Smooth muscle cell (in vitro differentiated cells): ENCODE data around the gene COX4I2. TPM values are rescaled to one million over a fixed set of nuclear protein-coding genes. Genes with fewer than 3 reads are reported as not detected.
"Not testable (repeated sequence)": the region's sequence is repeated elsewhere in the genome, so short reads cannot be mapped to it uniquely, and the experiment has no call there.

Experiments used
- DNase-seq: peaks from one replicate; lab custom pipeline; 2025; ENCODE audit not compliant: unreplicated experiment; lab: John Stamatoyannopoulos, UW
- H2AFZ ChIP-seq: fragments of 200-600 bp; sonication (generic); 2 replicates; pipeline ENCODE4 v1.6.0; 2016; ENCODE audit warnings: antibody characterized with exemption, low read depth, mild to moderate bottlenecking
- H3F3A ChIP-seq: fragments of 200-600 bp; sonication (generic); 2 replicates; pipeline ENCODE4 v1.6.0; 2017; ENCODE audit warnings: antibody characterized with exemption, low read depth
- H3K27ac ChIP-seq: fragments of 200-600 bp; sonication (generic); 2 replicates; pipeline ENCODE4 v1.5.1; 2016; ENCODE audit warnings: low read depth, mild to moderate bottlenecking
- H3K27me3 ChIP-seq: fragments of 200-600 bp; sonication (generic); 2 replicates; pipeline ENCODE4 v1.6.1; 2016; ENCODE audit warnings: low read depth, mild to moderate bottlenecking
- H3K36me3 ChIP-seq: fragments of 200-600 bp; sonication (generic); 2 replicates; pipeline ENCODE4 v1.5.1; 2016; ENCODE audit warnings: low read depth
- H3K4me1 ChIP-seq: fragments of 200-600 bp; sonication (generic); 2 replicates; pipeline ENCODE4 v1.5.1; 2016; ENCODE audit warnings: low read depth
- H3K4me2 ChIP-seq: fragments of 200-600 bp; sonication (generic); 2 replicates; pipeline ENCODE4 v1.6.0; 2016; ENCODE audit warnings: mild to moderate bottlenecking
- H3K4me3 ChIP-seq: fragments of 200-600 bp; sonication (generic); 2 replicates; pipeline ENCODE4 v1.5.1; 2016; ENCODE audit warnings: mild to moderate bottlenecking
- H3K79me2 ChIP-seq: fragments of 200-600 bp; sonication (generic); 2 replicates; pipeline ENCODE4 v1.6.0; 2016; ENCODE audit warnings: low read depth, mild to moderate bottlenecking
- H3K9ac ChIP-seq: fragments of 200-600 bp; sonication (generic); 2 replicates; pipeline ENCODE4 v1.6.0; 2016; ENCODE audit warnings: low read depth
- H3K9me3 ChIP-seq: fragments of 200-600 bp; sonication (generic); replicated peaks from 2 replicates; pipeline ENCODE4 v1.5.1; 2016; ENCODE audit warnings: low read depth
- H4K20me1 ChIP-seq: fragments of 200-600 bp; sonication (generic); 2 replicates; pipeline ENCODE4 v1.6.0; 2016; ENCODE audit warnings: low read depth
- CTCF ChIP-seq: fragments of 200-600 bp; sonication (generic); IDR thresholded peaks from 2 replicates; pipeline ENCODE4 v1.5.1; 2017; ENCODE audit warnings: borderline replicate concordance, mild to moderate bottlenecking, antibody characterized with exemption; ENCODE audit not compliant: insufficient read depth, poor library complexity, severe bottlenecking
- WGBS: methylation state at CpG from one replicate; pipeline ENCODE4 v1.1.7; 2016; ENCODE audit warnings: low lambda C conversion rate; 5-methylcytosine and 5-hydroxymethylcytosine counted together
- polyA plus RNA-seq: library from polyadenylated mRNA; unstranded; fragments of >200 nt; fragmentation: Nextera tagmentation; extraction: Ambion mirVana; gene quantifications from 2 replicates; pipeline ENCODE4 v1.2.1, GENCODE V29; 2016
- total RNA-seq: library from RNA; depleted of rRNA; stranded (reverse); fragments of >200 nt; gene quantifications from 2 replicates; pipeline ENCODE4 v1.2.3, GENCODE V29; 2014

The COX4I2 gene
- total and polyA plus RNA-seq, 2 experiments from 2014 or later: 0.80 TPM; not detected in 1

- Histone ChIP-seq H3K4me3 (no peak overlapping the region), H4K20me1 (no peaks in the 10 kb centered on the region), H3K79me2 (no peaks in the 10 kb centered on the region), H3K9ac (no peak overlapping the region), H3F3A (peaks cover 41% of the 10 kb centered on the region), H3K4me2 (peak overlapping the region; percentile 41), H3K9me3 (no peaks in the 10 kb centered on the region), H3K36me3 (no peaks in the 10 kb centered on the region), H3K27ac (peak overlapping the region; percentile 85), H2AFZ (peak overlapping the region; percentile 28), H3K4me1 (no peaks in the 10 kb centered on the region), H3K27me3 (no peaks in the 10 kb centered on the region)
- WGBS: 10% methylated on average over 15 of the region's 15 CpGs
- no peak for TF ChIP-seq CTCF
- DNase-seq: peak; percentile 35
Measured at GRCh38 chr20:31595654-31596411, 41.9 kb upstream of the COX4I2 start.

- not testable (repeated sequence) for DNase-seq, H4K20me1 ChIP-seq, H3K27me3 ChIP-seq, H3K9me3 ChIP-seq, H3K36me3 ChIP-seq, H3K4me3 ChIP-seq, H3K4me1 ChIP-seq, H3K9ac ChIP-seq, H3K79me2 ChIP-seq
- peak overlapping the region; percentile 85 for H3K27ac ChIP-seq
- WGBS: 73% methylated on average over 4 of the region's 4 CpGs
- peak overlapping the region; percentile 28 for H2AFZ ChIP-seq
- H3K4me2 ChIP-seq: peak overlapping the region; percentile 41
- peaks cover 36% of the 10 kb centered on the region for H3F3A ChIP-seq
Measured at GRCh38 chr20:31596412-31596715, 41.3 kb upstream of the COX4I2 start.

GRCh38 chr20:31596831-31597480 is 40.8 kb upstream of the COX4I2 start:
- Histone ChIP-seq H3K9ac (no peak overlapping the region), H4K20me1 (no peaks in the 10 kb centered on the region), H3K36me3 (no peaks in the 10 kb centered on the region), H2AFZ (no peak overlapping the region), H3K4me2 (no peak overlapping the region), H3K4me1 (no peaks in the 10 kb centered on the region), H3F3A (peaks cover 35% of the 10 kb centered on the region), H3K4me3 (no peak overlapping the region), H3K79me2 (no peaks in the 10 kb centered on the region), H3K9me3 (no peaks in the 10 kb centered on the region), H3K27ac (peak overlapping the region; percentile 85), H3K27me3 (no peaks in the 10 kb centered on the region)
- no peak for TF ChIP-seq CTCF
- 54% methylated on average over 4 of the region's 4 CpGs for WGBS
- DNase-seq: no peak

- no peak overlapping the region for H2AFZ ChIP-seq
- DNase-seq: no peak
- WGBS: 97% methylated on average over 2 of the region's 2 CpGs
- H3K79me2 ChIP-seq: no peaks in the 10 kb centered on the region
- no peak for TF ChIP-seq CTCF
- H3K27me3 ChIP-seq: no peaks in the 10 kb centered on the region
- H4K20me1 ChIP-seq: no peaks in the 10 kb centered on the region
- no peaks in the 10 kb centered on the region for H3K9me3 ChIP-seq
- H3K4me1 ChIP-seq: no peaks in the 10 kb centered on the region
- H3K9ac ChIP-seq: no peak overlapping the region
- no peak overlapping the region for H3K4me2 ChIP-seq
- peaks cover 35% of the 10 kb centered on the region for H3F3A ChIP-seq
- no peaks in the 10 kb centered on the region for H3K36me3 ChIP-seq
- H3K27ac ChIP-seq: peak overlapping the region; percentile 85
- no peak overlapping the region for H3K4me3 ChIP-seq
Measured at GRCh38 chr20:31597481-31597855, 40.2 kb upstream of the COX4I2 start.
